ENCODE results near the gene ALG5.

ALG5 gene

DNA sequence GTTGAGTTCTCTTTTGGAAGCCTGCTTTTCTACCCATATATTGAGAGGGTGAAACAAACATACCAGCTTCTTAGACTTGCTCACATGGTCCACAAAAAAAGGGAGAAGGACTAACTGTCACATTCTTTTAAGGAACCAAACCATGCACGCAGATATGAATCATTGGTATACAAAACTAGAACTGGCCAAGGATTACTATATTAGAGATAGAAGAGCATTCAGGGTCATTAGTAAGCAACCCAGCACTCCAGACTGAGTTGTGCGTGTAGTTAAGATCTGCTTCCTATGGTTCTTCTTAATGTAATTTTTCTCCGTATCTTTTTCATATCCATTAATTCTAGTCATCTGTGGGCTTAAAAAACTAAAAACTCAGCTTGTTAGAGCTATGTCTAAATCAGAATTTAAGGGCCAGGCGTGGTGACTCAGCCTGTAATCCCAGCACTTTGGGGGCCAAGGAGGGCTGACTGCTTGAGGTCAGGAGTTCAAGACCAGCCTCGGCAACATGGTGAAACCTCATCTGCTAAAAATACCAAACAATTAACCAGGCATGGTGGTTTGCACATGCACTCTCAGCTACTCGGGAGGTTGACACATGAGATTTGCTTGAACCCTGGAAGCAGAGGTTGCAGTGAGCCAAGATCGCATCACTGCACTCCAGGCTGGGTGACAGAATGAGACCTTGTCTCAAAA, 19.6 kb downstream of the ALG5 start:
- no peak for DNase-seq (ENCODE audit: low read depth)

DNA sequence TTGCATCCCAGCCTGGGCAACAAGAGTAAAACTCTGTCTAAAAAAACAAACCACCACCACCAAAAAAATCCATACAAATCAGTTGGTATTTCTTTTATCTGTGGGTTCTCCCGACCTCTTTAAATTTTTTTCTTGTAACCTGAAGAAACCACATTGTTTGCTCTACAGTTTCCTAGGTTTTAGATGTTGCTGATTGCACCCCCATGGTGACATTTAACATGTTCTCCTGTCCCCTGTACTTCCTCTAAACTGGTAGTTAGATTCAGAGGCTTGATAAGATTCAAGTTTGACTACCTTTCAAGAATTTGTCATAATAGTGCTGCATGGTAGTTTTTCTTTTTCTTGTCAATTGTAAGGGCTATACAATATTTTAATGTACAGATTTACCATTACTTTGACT, 24.0 kb downstream of the ALG5 start:
- DNase-seq (ENCODE audit: low read depth): no peak

DNA sequence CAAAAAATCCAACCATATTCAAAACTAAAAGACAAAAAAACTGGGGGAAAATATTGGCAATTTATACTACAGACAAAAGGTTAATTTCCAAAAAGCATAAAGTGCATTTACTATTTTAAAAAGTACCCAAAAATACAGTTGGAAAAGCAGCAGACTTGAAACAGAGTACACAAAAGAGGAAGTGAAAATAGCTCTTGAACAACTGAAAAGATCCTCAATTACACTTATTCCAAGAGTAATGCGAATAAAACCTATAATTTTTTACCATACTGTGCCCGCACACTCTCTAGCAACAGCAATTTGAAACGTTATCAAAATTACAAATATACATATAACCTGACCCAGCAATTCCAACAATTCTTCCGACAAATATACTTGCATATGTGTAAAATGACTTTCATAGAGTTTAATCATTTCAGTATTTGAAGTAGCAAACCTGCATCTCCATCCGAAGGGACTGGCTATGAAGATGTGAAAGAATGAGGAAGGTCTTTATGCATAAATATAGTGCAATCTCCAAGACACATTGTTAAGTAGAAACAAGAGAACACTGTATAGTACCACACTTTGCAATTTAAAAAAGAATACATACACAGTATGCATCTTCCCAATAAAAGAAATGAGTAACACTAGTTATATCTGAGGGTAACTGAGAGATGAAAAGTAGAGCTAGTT, 25.4 kb downstream of the ALG5 start:
- DNase-seq (ENCODE audit: low read depth): no peak

DNA sequence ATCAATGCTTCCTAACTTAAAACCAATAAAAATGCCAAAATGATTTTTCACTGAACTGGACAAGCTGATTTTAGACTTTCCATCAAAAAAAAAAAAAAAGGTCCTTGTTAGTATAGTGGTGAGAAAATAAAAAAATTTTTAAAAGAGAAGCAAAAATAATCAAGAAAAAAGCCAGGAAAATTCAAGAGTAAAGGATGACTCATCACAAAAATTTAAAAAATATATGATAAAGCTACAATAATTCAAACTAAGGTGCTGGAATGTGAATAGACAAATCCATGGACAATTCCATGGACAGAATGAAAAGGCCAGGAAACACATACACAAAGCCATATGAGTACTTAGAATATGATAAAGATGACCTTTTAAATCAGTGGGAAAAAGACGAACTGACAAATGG, 26.1 kb downstream of the ALG5 start:
- no peak for DNase-seq (ENCODE audit: low read depth)

DNA sequence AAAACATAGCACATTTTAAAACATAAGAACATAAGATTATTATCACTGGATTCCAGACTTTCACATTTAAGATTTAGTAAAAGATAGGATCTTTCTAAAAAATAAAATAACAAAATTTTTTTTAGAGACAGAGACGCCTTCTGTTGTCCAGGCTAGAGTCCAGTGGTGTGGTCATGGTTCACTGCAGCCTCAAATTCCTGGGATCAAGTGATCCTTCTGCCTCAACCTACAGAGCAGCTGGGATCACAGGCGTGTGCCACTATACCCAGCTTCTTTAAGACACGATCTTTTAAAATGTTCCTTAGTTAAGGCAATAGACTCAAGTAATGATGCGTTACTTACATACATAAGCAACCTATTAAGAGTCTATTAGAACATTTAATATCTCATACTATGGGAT, 32.7 kb downstream of the ALG5 start:
- no peak for DNase-seq (ENCODE audit: low read depth)

DNA sequence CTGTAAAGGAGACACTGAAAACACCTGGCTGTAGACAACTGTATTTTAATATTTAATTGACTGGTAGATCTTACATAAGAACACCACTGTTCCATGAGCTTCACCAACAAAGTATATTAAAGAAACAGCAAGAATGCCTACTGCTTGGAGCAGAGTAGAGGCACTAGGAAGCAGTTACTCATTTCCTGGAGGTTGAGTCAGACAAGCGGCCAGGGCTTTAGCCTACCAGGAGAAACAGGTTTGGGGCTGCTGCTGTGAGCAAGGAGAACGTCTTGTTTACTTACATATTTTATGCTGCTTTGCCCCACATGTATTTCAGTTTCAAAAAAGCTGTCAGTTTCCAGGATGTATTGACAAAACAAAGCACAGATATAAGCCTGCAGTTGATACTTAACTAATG, 33.4 kb downstream of the ALG5 start:
- DNase-seq (ENCODE audit: low read depth): no peak

DNA sequence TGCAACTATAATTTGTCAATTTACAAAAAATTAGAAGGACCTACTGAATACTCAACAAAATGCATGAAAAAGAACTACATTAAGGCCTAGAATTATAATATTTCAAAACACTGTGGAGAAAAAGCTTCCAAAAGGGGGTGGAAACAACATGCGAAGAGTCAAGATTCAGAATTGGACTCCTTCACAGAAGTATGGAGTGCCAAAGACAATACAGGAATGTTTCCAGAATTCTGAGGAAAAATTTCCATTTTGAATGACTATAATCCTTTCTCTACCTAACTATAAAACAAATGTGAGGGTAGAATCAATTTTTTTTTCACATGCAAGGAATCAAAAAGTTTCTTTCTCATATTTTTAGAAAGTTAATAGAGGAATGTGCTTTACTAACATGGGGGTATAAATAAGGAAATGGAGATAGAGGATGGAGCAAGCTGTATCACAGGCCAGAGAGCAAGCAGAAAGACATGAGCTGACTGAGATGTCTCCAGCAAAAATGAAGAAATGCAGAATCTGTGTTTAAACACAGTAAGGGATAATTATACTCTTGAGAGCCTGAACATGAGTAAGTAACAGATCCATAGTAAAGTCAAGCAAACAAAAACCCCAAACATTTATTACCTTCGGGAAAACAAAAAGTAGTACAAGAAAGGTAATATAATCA, 39.6 kb downstream of the ALG5 start:
- no peak for DNase-seq (ENCODE audit: low read depth)

DNA sequence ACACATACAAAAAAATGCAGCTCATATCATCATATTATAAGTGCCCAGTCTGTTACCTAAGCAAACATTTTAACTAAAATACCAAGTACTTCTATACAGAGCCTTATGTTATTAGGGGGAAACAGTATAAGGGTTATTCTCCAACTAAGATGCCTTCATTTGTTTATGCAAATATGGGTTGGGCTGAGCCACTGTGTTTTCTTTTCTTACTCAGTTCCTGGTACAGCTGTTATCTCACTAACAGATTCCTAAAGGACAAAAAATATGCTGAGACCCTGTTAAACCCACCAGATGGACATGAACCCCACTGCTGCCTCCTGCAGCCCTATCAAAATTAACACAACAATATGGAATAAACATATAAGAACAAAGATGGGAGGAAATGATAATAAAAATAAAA, 44.6 kb downstream of the ALG5 start:
- no peak for DNase-seq (ENCODE audit: low read depth)

DNA sequence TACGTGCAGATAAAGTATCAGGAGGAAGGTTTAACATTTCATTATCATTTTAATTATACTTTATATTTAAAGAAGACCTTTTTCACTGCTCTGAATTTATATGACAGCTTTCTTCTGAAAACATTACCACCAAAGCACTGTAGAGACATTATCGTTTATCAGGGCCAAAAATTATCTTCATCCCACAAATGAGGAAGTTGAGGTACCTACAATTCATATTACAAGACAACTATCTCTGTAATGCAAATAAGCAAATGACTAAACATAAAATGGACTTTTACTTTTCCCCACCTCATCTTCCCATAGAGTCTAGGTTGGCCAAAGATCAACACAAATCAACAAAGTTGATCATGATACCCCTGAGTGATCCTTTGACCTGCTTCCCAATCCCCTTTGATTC, 48.2 kb downstream of the ALG5 start:
- DNase-seq (ENCODE audit: low read depth): no peak

DNA sequence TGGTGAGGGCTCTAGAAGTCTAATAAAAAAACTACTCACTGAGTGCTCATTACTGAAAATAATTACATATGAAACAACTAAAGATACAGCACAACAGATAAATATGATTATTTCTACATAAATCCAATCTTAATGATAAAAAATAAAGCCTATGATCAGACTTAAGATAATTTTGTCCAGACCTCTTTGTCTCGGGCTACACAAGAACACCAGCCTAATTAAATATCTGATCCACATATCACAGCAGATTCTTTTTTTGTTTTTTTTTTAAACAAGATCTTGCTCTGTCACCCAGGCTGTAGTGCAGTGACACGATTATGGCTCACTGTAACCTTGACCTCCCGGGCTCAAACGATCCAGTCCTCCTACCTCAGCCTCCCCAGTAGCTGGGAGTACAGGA, 48.8 kb downstream of the ALG5 start:
- no peak for DNase-seq (ENCODE audit: low read depth)

DNA sequence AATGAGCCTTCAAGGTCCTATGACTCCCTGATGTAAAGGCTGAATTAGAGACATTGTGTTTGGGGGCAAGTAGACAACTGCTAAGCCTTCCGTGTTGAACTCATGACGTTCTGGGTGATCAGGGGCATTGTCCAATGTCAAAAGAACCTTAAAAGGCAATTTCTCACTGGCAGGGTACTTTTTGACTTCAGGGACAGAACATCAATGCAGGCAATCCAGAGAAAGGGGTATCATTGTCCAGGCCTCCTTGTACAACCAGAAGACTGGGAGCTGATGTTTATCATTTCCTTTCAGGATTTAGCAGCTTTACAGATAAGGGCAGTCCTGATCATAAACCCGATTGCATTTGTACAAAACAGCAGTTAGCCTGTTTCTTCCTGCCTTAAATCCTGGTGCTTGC, 54.1 kb downstream of the ALG5 start:
- no peak for DNase-seq (ENCODE audit: low read depth)

DNA sequence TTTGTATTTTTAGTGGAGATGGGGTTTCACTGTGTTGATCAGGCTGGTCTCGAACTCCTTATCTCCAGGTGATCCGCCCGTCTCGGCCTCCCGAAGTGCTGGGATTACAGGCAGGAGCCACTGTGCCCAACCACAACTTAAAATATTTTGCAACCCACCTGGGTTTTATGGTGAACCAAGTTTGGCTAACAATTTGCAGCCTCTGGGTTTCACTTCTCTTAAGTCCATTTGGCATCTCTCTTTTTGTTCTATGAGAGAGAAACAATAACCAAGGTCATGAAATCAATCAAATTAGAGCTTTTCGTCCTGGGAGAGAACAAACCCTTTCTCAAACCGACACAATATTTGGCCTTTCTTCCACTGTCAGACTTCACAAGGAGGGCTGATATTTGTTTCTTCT, 73.5 kb downstream of the ALG5 start:
- no peak for DNase-seq (ENCODE audit: low read depth)

DNA sequence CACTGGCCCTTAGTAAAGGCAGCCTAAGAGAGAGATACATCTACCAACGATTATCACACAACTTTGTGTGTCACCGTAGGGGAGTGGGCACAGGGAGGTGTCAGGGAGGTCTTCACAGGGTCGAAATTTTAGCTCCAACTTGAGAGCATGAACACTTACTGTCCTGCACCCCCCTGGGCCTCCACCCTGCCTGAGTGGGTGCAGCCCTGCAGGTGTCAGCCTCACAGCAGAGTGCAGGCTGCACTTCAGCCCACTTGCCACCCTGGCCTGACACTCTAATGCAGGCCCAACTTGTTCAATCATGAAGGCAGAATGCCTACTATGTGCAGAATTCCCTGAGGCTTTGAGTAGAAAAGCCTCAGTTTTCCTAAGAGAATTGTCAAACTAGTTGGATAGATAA, 75.1 kb downstream of the ALG5 start:
- DNase-seq (ENCODE audit: low read depth): no peak

DNA sequence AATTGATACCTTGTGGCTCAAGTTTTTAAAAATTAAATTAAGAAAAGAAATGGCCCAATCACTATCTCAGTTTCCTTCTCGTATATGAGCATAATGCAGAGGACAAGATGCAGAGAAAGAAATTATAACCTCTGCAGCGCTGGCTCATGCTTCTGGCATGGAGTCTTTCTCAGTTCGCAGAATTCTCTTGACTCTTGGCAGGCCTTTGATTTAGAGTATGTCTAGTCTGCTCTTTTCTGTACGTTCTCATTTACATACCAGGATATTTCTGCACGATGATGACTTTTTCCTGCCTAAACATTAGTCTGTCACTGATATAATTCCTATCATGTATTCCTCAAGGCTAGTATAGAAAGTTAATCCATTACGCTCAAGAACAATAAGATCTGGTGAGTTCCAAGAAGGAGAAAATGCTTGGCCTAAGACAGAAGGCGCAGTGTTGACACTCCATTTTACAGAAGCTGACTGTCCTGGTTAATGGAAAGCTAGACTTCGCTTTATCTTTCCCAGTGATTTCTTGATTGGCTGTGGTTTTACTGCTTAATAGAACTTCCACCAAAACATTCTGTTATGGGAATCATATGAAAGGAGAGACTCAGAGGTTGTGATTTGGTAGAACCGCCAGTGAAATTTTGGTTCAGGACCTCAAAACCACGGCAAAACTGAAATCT, 77.4 kb downstream of the ALG5 start:
- DNase-seq (ENCODE audit: low read depth): no peak

DNA sequence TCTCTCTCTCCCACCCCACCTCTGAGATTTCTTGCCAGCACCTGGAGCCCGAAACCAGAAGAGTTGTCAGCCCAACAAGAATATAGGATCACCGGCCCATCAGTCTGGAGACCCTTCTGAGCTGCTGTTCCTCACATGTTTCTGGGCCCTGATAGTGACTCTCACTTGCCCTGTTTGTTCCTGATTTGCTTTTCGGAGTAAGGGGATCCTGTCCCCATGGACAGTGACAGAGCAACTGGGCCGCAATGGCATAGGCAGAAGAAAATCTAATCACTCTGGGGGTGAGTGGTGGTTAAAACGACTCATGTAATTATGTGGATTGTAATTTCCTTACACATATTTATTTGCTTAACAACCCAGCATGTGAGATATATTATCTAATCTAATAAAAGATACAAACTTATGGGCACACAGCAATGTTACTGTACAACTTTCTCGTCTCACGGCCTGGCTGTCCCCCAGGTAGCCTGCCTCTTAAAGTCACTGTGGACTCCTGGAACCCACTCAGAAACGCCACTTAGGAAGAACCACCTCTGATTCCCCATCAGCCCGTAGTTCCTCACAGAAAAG, 78.4 kb downstream of the ALG5 start:
- no peak for DNase-seq (ENCODE audit: low read depth)

DNA sequence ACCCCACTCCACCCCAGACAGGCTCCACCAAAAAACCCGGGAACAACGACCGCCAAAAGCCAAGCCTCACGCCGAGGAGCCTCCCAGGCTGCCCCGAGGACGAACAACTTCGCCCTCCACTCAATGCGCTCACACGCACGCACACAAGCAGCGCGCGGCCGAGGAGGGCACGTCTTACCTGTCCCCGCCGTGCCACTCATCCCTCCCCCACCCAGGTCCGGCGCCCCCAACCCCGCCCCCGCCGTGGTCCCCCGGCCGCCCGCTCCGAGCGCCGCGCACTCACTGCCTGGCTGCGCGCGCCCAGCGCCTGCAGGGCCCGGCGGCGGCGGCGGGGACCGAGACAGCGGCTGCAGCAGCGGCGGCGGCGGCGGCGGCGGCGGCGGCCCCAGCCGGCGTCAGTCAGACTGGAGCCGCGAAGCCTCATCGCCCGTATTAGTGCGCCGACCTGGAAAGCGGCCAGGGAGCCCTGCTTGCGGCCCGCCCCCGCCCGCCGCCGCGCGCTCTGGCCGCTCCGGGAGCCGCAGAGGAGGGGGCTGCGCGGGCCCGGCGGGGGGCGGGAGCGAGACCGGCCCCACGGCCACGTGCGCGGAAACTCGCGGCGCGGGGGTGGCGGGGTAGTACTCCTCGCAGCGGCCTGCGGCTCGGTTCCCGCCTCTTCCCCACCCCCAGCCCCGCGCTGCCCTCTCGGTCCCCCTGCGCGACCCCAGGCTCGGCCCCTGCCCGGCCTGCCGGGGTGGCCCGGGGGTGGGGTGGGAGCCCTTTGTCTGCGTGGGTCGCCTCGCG, 79.1 kb downstream of the ALG5 start, which contains the start of gene SMAD9:
SMAD9 (minus strand) TSS at position 406 of the 783 bp plus-strand sequence. CDS start 40,549 bp downstream, outside the sequence.
- DNase-seq (ENCODE audit: low read depth): no peak

DNA sequence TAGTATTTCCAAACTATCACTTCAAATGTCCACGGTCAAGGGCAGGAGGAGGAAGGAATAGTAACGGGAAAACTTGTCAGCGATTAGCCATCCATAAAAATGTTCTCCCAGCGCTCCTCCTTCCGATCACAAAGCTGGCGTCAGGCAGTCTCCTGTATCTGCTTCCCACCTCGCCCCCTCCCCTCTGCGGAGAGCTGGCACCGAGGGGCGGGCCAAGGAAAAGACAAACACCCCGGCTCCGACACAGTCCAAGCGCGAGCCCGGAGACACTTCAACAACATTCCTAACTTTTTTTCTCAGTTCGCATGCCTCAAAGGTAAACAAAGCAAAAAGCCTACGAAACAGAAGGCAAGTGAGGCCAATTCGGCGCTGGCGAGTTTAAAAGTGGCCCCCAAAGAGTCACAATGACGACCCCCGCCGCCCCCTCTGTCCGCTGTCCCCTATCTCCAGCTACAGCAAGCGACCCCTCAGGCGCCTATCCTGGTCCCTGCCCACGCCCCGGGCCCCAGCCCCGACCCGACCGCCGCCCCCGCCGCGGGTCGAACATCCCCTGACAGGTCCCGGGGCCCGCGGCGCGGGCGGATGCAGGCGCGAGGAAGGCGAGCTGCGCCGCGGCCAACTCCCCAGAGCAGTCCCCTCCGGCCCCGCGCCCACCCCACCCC, 79.8 kb downstream of the ALG5 start:
- no peak for DNase-seq (ENCODE audit: low read depth)

DNA sequence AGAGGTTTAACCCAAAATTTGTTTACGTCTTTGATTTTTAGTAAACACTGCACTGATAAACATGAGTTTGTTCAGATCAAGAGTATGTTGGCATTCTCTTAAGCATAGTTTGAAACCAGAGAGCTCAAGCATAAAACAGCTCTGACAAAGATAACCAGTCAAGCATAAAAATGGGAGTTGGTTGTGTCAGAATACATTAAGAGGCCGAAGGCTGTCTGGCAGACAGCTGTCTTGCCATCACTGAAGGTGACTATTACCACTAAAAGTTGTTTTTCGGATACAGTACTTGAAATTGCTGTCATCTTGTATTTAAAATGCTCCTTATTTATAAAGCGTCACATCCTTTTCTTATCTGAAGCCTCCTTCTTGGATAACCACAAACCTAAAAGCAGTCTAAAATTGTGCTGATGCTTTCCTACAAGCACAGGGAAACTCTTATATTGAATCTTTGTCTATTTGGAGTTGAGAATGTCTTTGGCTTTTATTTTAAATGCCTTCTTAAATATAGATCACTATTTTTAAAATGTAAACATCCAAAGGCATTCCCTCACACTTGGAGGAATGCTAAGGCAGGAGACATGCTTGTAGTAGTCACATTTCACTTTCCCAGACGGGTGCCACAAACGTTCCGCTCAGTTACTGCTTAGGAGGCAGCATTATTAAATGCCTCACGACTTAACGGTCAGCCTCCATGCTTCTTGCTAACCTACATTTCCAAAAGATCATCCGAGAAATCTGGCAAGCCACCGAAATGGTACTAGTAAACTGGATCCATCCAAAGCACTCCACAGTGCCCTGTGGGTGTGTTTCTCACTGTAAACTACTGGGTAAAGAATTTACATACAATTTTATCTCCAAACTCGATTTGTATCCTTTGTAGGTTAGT, 80.7 kb downstream of the ALG5 start:
- no peak for DNase-seq (ENCODE audit: low read depth)

DNA sequence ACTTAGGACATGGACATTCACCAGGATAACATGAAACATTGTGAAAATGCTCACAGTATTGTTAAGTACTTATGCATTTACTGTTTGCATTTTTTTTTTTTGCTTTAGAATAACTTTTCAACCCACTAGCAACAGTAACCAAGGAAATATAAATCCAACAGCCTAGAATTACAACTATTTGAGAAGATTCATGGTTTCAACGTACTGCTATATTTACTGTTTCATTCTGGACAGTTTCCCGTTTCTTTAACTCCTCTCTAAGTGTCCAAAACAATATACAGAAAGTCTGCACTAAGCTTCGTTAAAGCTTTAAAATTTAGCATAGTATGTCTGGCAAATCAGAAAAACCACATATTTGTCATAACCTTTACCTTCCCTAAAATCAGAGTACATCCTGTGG, 81.8 kb downstream of the ALG5 start:
- DNase-seq (ENCODE audit: low read depth): no peak
